NCI-H774 (cell line): Measurements from ENCODE around the gene E2F4.

ENCODE experiments used
- DNase-seq: peaks from one replicate; lab custom pipeline; 2025; lab: John Stamatoyannopoulos, UW

E2F4 gene

DNA sequence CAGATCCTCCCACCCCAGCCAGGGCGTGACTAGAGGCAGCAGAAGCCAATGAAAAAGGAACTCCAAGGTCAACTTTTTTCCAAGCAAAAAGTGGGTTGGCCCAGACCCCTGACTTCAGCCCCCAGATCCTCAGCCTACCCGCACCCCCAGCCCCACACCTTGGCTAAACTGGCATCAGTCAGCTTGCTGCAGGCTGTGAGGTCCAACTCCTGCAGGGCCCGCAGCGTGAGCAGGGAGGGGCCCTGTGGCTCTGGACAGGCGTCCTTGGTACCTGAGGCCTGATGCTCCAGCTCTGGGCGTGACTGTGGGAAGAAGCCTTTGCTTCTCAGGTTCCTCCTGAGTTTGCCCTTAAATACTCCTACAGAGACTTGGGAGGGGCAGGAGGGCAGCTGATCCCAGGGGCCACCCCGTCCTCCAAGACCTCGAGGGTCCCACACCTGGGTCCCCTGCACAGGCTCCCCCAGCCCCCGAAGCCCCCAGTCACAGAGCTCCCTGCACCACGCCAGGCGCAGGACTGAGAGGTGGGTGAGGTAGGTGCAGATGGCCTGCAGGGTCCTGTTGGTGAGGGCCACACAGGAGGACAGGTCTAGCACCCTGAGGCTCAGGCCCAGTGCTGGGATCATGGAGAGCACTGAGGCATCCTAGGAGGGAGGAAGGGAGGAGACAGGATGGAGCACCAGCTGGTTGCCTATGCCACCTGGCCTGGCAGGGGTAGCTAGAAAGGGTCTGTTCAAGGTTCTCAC lies 16.4 kb downstream of the E2F4 start:
- DNase-seq, result no peak

- DNase-seq, result no peak
Measured at GRCh38 chr16:67209565-67209964, 17.6 kb downstream of the E2F4 start.

- DNase-seq, result no peak
Measured at GRCh38 chr16:67210069-67210937, 18.3 kb downstream of the E2F4 start.

DNA sequence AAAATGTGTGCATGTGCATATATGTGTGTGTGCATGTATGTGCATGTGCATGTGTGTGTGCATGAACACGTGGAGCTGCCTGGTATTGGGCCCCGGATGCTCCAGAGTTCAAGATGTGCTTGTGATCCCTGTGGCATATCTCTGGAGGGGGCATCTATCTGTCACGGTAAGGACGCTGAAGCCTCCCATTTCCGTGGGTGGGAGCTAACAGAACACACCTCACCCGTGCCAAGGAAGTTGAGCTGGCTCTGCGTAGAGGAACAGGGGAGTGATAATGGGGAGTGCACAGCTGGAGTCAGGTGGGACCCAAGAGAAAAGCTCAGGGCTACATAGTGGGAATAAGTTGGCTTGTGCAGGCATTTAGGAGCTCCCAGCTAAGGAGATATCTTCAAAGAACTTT lies 19.7 kb downstream of the E2F4 start:
- DNase-seq, result no peak

GRCh38 chr16:67212766-67213165 lies 20.8 kb downstream of the E2F4 start:
- no peak for DNase-seq

DNA sequence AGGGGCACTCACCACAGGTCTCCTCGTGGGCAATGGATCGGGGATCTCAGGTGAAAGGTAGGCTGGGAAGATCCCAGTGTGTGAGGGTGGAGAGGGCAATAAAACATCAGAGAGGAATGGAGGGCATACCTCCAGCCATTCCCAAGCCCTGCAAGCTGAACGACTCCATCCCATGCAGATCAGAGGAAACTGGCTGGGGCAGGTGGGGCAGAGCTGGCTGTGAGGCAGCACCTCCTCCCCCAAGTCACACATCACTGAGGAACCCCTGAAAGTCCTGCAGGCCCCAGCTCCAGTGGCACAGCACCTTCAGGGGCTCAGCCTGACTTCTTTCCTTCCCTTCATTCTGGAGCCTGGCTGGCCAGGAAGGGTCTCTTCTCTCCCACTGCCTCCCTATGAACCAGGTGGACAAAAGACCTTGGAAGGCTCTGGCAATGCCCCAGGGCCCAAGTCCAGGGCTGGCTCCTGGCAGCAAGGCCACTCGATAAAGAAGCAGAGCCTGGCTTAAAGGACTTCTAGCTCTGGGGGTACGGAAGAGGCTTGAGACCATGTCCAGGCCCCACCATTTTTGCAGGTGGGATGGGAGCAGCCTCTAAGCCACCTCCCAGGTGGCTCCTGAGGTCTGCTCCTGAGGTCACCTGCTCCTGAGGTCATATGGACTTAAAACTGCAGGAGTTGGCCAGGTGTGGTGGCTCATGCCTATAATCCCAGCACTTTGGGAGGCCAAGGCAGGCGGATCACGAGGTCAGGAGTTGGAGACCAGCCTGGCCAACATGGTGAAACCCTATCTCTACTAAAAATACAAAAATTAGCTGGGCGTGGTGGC lies 21.5 kb downstream of the E2F4 start:
- no peak for DNase-seq

GRCh38 chr16:67215706-67216105 lies 23.8 kb downstream of the E2F4 start:
- DNase-seq, result no peak

- no peak for DNase-seq
Measured at GRCh38 chr16:67216612-67217490, 24.9 kb downstream of the E2F4 start.

DNA sequence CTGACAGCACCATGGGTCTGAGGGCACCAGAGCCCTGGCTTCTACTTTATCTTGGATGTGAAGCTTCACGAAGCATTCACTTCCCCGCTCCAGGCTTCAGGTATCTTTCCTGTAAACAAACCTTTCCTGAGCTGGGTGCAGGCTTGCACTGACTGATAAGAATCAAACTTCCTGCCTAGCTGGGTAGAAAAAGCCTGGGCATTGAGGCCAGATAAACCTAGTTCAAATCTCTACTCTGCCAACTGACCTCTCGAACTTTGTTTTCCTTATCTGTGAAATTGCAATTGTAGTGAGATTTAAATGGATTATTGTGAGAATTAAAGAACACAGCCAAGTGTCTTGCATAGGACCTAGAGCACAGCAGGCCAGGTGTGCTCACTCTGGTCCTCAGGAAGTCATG lies 32.0 kb downstream of the E2F4 start:
- no peak for DNase-seq

GRCh38 chr16:67226295-67226803 lies 34.4 kb downstream of the E2F4 start:
- no peak for DNase-seq

DNA sequence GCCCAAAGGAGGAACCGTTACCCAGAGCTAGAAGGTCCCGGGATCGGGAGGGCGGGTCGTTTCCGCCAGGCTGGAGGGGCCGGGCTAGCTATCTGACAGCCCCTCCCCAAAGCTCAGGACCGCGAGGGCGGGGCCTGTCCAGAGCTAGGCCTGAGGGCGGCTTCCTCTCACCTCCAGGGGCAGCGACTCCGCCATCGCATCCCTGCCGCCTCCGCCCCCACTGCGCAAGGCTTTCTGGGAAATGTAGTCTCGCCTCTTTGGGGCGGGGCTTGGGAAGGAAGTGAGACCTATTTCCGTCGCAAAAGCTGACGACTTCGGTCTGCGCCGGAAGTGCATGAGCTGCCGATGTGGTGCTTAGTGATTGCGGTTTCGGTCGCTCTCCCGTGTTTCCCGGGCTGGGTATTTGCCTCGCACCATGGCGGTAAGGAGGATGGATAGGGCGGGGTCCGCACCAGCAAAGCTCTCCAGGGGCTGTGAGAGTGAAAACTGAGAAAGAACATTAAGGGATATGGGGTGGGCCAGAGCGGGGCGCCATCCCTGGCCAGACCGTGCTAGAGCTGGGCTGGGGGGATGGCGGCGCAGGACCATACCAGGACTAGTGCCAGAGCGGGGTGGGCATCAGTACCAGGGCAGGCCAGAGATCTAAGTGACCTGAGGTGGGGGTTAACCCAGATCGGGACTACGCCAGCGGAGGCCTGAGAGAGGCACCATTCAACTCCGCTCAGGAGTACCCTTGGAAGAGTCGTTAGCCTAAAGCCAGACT lies 35.0 kb downstream of the E2F4 start, which contains the start of gene TMEM208:
TMEM208 (plus strand) TSS at position 327 of the 763 bp plus-strand sequence; CDS start at position 416, 89 bp downstream.
- peak; percentile 88 for DNase-seq

- DNase-seq, result no peak
Measured at GRCh38 chr16:67227567-67227921, 35.6 kb downstream of the E2F4 start.

GRCh38 chr16:67228034-67228785 lies 36.3 kb downstream of the E2F4 start:
- DNase-seq, result no peak

DNA sequence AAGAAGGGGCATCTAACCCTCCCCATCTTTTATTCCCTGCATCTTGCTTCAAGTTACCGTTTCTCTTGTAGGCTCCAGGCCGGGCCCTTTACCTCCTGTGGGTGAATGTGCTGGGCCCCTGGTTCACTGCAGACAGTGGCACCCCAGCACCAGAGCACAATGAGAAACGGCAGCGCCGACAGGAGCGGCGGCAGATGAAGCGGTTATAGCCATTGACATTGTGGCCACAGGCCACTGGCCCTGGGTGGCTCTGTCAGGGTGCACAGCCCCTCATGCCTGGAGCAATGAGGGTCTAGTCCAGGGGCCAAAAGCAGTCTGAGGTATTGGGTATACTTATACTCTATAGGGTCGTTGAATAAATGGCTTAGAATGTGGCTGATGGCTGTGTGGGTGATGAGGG lies 37.0 kb downstream of the E2F4 start:
- DNase-seq, result no peak

DNA sequence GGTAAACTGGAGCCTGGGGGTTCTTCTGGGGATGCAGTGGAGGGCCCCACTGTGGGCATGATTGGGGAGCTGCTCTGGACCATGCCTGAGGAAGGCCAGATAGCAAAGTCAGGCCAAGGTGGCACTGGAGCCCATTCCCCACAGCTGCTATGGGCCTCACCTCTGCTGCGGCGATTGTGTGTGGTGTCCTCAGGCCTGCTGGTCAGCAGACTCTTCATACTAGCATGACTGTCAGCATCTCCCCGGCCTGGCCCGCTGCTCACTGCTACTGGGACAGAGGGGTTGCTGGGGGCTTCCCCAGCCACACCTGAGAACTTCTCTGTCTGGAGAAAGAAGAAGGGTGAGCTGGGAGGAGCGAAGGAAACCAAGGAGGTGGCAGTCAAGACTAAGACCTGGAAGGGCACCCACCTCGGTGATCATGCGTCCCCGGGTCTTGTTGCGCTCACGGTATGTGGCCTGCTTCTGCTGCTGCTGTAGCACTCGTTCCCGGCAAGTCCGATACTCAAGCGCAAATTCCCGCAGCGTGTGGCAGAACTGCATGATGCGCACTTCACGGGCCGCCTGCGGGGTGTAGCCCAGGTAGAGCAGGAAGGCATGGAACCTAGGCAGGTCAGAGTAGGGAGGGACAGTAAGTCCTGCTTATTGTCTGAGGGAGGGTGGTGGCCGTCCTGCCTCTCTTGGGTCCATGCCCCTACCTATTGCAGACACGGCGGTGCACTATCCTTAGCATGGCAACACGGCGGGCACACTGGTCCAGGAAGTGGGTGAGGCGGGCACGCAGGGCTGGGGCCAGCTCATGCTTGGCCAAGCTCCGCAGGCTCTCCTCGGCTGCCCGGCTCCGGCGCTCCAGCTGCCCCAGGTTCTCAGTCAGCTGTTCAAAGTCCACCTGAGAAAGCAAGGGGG lies 38.2 kb downstream of the E2F4 start:
- DNase-seq, result no peak

DNA sequence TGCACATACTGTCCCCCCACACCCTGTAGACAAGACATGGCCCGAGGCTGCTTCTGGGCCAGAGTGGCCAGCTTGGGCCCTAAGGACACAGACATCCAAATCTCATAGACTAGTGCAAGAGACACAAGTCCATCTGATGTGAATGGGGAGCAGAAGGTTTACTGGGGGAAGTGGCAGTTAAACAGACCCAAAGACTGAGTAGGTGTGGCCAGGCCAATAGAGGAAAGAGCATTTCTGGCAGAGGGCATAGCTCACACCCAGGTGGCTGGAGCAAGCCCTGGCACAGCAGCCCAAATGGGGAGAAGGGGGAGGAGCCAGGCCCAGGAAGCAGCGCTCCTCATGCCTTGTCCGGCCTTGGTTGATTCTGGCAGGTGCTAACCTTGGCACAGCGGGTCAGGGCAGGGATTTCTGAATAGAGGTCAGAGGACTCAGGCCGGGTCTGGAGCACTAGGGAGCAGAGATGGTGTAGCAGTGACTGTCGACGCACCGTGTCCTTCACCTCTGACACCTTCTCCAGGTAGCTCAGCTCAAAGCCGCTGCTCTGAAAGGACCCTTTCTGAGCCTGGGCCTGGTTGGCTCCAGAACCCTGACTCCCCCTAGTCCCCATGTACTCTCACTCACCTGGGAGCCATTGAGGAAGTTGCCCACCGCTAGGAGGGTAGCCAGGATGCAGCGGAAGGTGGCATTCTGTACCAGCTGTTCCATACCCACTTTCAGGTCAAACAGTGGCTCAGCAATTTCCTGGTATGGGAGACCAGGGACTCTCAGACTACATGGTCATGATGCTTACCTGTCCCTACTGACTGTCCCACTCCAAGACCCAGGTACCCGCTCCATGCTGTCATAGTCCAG lies 39.1 kb downstream of the E2F4 start:
- DNase-seq, result no peak

GRCh38 chr16:67233596-67233995 lies 41.6 kb downstream of the E2F4 start:
- DNase-seq, result no peak

DNA sequence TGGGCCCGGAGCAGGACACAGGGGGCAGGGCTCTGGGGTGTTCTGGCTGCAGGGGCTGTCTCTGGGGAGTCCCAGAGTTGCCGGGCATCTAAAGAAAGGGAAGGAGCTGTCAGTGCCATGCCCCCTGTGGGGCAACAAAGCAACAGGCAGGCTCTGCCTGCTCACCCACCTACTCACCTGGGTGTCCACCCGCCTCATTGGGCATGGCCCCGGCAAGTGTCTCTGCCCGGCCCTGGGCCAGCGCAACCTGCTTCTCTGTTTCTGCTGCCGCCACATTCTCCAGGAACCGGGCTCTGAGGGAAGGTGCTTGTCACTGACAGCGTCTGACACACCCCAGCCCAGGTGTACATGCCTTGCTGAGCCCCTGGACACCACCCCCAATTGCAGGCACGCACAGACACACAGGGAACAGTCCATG lies 42.2 kb downstream of the E2F4 start:
- DNase-seq, result no peak
